Measurements from ENCODE around the gene PLXNC1.
A peak's percentile ranks its signal among the peaks of the same experiment; 100 is the strongest.

Gene PLXNC1

GRCh38 chr12:94191811-94192210 lies 43.4 kb downstream of the PLXNC1 start:
- no peaks in the 10 kb centered on the region for H3K27me3 ChIP-seq (ENCODE audit: insufficient read depth, low read depth, severe bottlenecking)
- H3K27ac ChIP-seq = no peak overlapping the region
- no peak for DNase-seq
- no peak overlapping the region for H3K4me3 ChIP-seq (ENCODE audit: low read depth, low read length)
- no peak for TF ChIP-seq CTCF (IDR thresholded peaks at IDR 0.05; ENCODE audit: low read depth, low read length)
- H3K9me3 ChIP-seq (ENCODE audit: severe bottlenecking) = peaks cover 6% of the 10 kb centered on the region
- no peaks in the 10 kb centered on the region for H3K36me3 ChIP-seq

DNA sequence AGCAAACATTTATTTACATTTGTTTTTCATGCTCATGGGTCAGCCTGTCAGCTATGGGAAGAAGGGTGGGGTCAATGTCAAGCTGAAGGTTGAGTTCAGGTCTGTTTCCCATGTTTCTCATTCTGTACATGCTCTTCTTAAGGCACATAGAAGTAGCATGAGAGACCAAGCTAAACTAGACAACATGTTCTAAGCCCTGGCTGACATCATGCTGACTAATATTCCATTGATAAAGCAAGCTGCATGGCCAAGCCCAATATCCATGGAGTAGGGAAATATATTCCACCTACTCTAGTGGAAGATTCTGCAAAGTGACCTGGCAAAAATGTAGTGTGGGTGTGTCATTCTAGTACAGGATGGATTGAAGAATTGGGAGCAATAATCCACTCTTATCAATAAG lies 44.1 kb downstream of the PLXNC1 start:
- Histone ChIP-seq H3K36me3 (no peaks in the 10 kb centered on the region), H3K9me3 (ENCODE audit: severe bottlenecking) (peaks cover 6% of the 10 kb centered on the region), H3K4me3 (ENCODE audit: low read depth, low read length) (no peak overlapping the region), H3K27ac (no peak overlapping the region), H3K27me3 (ENCODE audit: insufficient read depth, low read depth, severe bottlenecking) (no peaks in the 10 kb centered on the region)
- TF ChIP-seq CTCF (IDR thresholded peaks at IDR 0.05; ENCODE audit: low read depth, low read length) = no peak
- no peak for DNase-seq

DNA sequence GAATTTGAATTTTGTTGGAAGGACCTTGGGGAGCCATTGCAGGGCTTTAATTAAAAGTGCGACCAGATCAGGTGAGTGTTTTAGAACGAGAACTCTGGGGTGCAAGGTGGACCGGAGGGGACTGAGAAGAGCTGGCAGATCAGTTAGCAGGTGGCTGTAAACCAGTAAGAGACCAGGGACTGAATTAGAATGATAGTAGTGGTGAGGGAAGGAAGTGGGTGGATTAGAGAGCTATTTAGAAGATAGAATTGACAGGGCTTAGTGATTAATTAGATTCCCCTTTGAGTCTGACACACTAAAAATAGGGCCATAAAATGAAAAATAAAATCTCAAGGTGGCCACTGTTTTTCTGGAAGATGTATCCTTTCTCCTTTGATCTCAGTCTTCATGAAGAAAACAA lies 44.8 kb downstream of the PLXNC1 start:
- peaks cover 6% of the 10 kb centered on the region for H3K9me3 ChIP-seq (ENCODE audit: severe bottlenecking)
- DNase-seq = no peak
- no peaks in the 10 kb centered on the region for H3K27me3 ChIP-seq (ENCODE audit: insufficient read depth, low read depth, severe bottlenecking)
- H3K36me3 ChIP-seq = no peaks in the 10 kb centered on the region
- TF ChIP-seq CTCF (IDR thresholded peaks at IDR 0.05; ENCODE audit: low read depth, low read length) = no peak
- no peak overlapping the region for H3K27ac ChIP-seq
- no peak overlapping the region for H3K4me3 ChIP-seq (ENCODE audit: low read depth, low read length)

- no peak for DNase-seq
- Histone ChIP-seq H3K36me3 (no peaks in the 10 kb centered on the region), H3K4me3 (ENCODE audit: low read depth, low read length) (no peak overlapping the region), H3K27me3 (ENCODE audit: insufficient read depth, low read depth, severe bottlenecking) (no peaks in the 10 kb centered on the region), H3K27ac (no peak overlapping the region), H3K9me3 (ENCODE audit: severe bottlenecking) (peaks cover 6% of the 10 kb centered on the region)
- TF ChIP-seq CTCF (IDR thresholded peaks at IDR 0.05; ENCODE audit: low read depth, low read length) = no peak
These were observed 47.1 kb downstream of the PLXNC1 start for GRCh38 chr12:94195483-94195882.

DNA sequence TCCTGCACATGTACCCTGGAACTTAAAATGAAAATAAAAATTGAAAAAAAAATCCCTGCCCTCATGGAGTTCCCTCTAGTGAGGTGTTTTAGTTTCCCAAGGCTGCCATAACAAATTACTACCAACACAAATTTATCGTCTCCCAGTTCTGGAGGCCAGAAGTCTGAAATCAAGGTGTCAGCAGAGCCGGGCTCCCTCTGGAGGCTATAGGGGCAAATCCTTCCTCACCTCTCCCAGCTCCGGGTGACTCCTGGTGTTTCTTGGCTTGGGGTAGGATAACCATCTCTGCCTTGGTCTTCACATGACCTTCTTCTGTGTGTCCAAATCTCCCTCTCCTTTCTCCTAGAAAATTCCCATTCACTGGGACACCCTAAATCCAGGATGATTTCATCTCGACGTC lies 50.1 kb downstream of the PLXNC1 start:
- no peak overlapping the region for H3K27ac ChIP-seq
- TF ChIP-seq CTCF (IDR thresholded peaks at IDR 0.05; ENCODE audit: low read depth, low read length) = no peak
- no peaks in the 10 kb centered on the region for H3K27me3 ChIP-seq (ENCODE audit: insufficient read depth, low read depth, severe bottlenecking)
- H3K36me3 ChIP-seq = no peaks in the 10 kb centered on the region
- DNase-seq = no peak
- no peak overlapping the region for H3K4me3 ChIP-seq (ENCODE audit: low read depth, low read length)
- peaks cover 6% of the 10 kb centered on the region for H3K9me3 ChIP-seq (ENCODE audit: severe bottlenecking)

DNA sequence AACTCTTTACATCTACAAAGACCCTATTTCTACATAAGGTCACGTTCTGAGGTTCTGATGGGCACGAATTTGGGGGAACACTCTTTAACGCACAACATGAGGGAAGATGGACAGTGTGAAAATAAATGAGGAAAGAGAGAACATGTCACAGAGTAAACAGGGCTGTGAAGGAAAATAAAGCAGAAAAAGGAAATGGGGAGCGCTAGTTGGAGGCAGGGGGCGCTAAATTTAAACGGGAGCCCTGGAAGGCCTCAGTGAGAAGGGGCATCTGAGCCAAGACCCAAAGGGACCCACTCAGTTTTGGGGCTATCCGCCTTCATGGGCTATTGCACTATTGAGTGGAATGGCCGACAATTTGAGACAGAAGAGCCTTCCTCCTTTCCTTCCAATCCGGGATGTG lies 50.5 kb downstream of the PLXNC1 start:
- Histone ChIP-seq H3K27me3 (ENCODE audit: insufficient read depth, low read depth, severe bottlenecking) (no peaks in the 10 kb centered on the region), H3K36me3 (no peaks in the 10 kb centered on the region), H3K27ac (no peak overlapping the region), H3K9me3 (ENCODE audit: severe bottlenecking) (peaks cover 2% of the 10 kb centered on the region), H3K4me3 (ENCODE audit: low read depth, low read length) (no peak overlapping the region)
- TF ChIP-seq CTCF (IDR thresholded peaks at IDR 0.05; ENCODE audit: low read depth, low read length) = 0 out of 2 replicates have a peak, but pooled peaks have one; percentile 5
- no peak for DNase-seq

Measured in WERI-Rb-1 (cell line).